HepG2 (cell line): ENCODE measurements around the gene GGA3. TPM values are rescaled to one million over a fixed set of nuclear protein-coding genes. Genes with fewer than 3 reads are reported as not detected.

ENCODE experiments used
- ATAC-seq: fragments of 200-7000 bp; cut with Tn5 transposase; 3 replicates; pipeline ENCODE4 v1.9.1; 2020; ENCODE audit warnings: mild to moderate bottlenecking, moderate library complexity
- BruUV-seq: library from RNA; stranded (reverse); fragments of 400-500 nt; replicated peaks from 2 replicates; lab custom pipeline; 2021; lab: Mats Ljungman, UMichigan
- CTCF ChIA-PET: fragments of 300-600 bp; formaldehyde crosslinking; extraction: SDS; loops from one replicate; lab custom pipeline; 2021; ENCODE audit warnings: low total read pairs, inconsistent platforms, low intra/inter-chr PET ratio; lab: Yijun Ruan, JAX
- POLR2A ChIA-PET: fragments of 350-600 bp; sonication (Branson Sonifier 250); formaldehyde crosslinking; loops from one replicate; lab custom pipeline; 2020; ENCODE audit warnings: antibody characterized with exemption, inconsistent platforms; lab: Yijun Ruan, JAX
- DNase-seq: peaks from one replicate; pipeline ENCODE4 v3.0.0-alpha.2; 2015; ENCODE audit warnings: low spot score
- FAIRE-seq: peaks from 3 replicates; lab custom pipeline; 2011; peaks lifted over from hg19 to GRCh38; lab: Jason Lieb, UNC
- H2AFZ ChIP-seq: one replicate; pipeline ENCODE4 v1.6.1; 2011; ENCODE audit warnings: low read length, inconsistent platforms
- H3K27ac ChIP-seq: fragments of 300-600 bp; 3 replicates; pipeline ENCODE4 v1.8.0; 2011; ENCODE audit warnings: mixed run types, mild to moderate bottlenecking, mixed read lengths, low read length, inconsistent platforms; ENCODE audit not compliant: insufficient read depth; ENCODE audit errors: extremely low read length
- H3K27me3 ChIP-seq, 2 experiments: fragments of 200-600 bp in 1 of 2; 2 replicates in 1 of 2; 3 replicates in 1 of 2; pipeline versions ENCODE4 v1.6.0 to v1.8.0; 2011; ENCODE audit warnings: low read length in 2 of 2, mild to moderate bottlenecking in 2 of 2, moderate library complexity in 2 of 2, inconsistent platforms in 1 of 2; ENCODE audit not compliant: insufficient read depth in 2 of 2, control insufficient read depth in 1 of 2
- H3K36me3 ChIP-seq, 2 experiments: fragments of 200-600 bp in 1 of 2; replicated peaks in 1 of 2; 2 replicates in 1 of 2; 3 replicates in 1 of 2; pipeline versions ENCODE4 v1.5.1 to v1.8.0; 2011; ENCODE audit warnings: low read length in 2 of 2, inconsistent platforms in 1 of 2; ENCODE audit not compliant: insufficient read depth in 2 of 2, control insufficient read depth in 1 of 2
- H3K4me1 ChIP-seq: 2 replicates; pipeline ENCODE4 v1.5.1; 2012; ENCODE audit warnings: low read length, inconsistent platforms; ENCODE audit not compliant: insufficient read depth
- H3K4me2 ChIP-seq: 2 replicates; pipeline ENCODE4 v1.6.0; 2011; ENCODE audit warnings: low read depth, low read length, inconsistent platforms
- H3K4me3 ChIP-seq, 3 experiments: fragments of 200-600 bp in 1 of 3; sonication (generic), shearing (Covaris generic) in 1 of 3; replicated peaks in 1 of 3; 2 replicates each; pipeline ENCODE4 v1.5.1; 2011 to 2016; ENCODE audit warnings: low read length in 3 of 3, inconsistent platforms in 2 of 3, low read depth in 2 of 3, mild to moderate bottlenecking in 2 of 3, control low read depth in 1 of 3, mixed read lengths in 1 of 3; ENCODE audit not compliant: insufficient read depth in 1 of 3
- H3K79me2 ChIP-seq: one replicate; pipeline ENCODE4 v1.6.1; 2011; ENCODE audit warnings: low read length, inconsistent platforms; ENCODE audit not compliant: insufficient read depth
- H3K9ac ChIP-seq: 2 replicates; pipeline ENCODE4 v1.6.0; 2011; ENCODE audit warnings: mild to moderate bottlenecking, low read depth, low read length, inconsistent platforms; ENCODE audit not compliant: insufficient read depth
- H3K9me3 ChIP-seq: 2 replicates; pipeline ENCODE4 v1.5.1; 2012; ENCODE audit warnings: mild to moderate bottlenecking, low read length
- H4K20me1 ChIP-seq: 2 replicates; pipeline ENCODE4 v1.6.0; 2011; ENCODE audit warnings: inconsistent platforms, mild to moderate bottlenecking, low read length, moderate library complexity; ENCODE audit not compliant: insufficient read depth
- ATF7 ChIP-seq, 2 experiments: fragments of 450-650 bp in 1 of 2; sonication (generic) in 1 of 2; formaldehyde crosslinking in 1 of 2; IDR thresholded peaks; 2 replicates each; pipeline versions ENCODE4 v1.4.0 to v1.6.1; 2016 to 2020; ENCODE audit warnings: antibody characterized with exemption in 1 of 2, mild to moderate bottlenecking in 1 of 2, missing genetic modification reagents in 1 of 2
- CCAR2 ChIP-seq: fragments of 200-400 bp; formaldehyde crosslinking; optimal IDR thresholded peaks from 2 replicates; pipeline ENCODE3; 2018; ENCODE audit warnings: low read depth, mild to moderate bottlenecking, low read length, moderate library complexity
- CEBPB ChIP-seq: IDR thresholded peaks from 2 replicates; pipeline ENCODE4 v1.6.1; 2011; ENCODE audit warnings: low read depth, low read length, improper control_type of control experiment, borderline replicate concordance
- CREB1 ChIP-seq, 2 experiments: fragments of 450-650 bp in 1 of 2; IDR thresholded peaks; 2 replicates each; pipeline ENCODE4 v1.6.1; 2016 to 2017; ENCODE audit warnings: control low read depth in 1 of 2, mild to moderate bottlenecking in 1 of 2, missing compliant biosample characterization in 1 of 2, missing genetic modification characterization in 1 of 2
- MEIS2 ChIP-seq: sonication (generic); formaldehyde crosslinking; IDR thresholded peaks from 2 replicates; pipeline ENCODE4 v1.9.0; 2021; ENCODE audit warnings: mild to moderate bottlenecking, missing genetic modification reagents
- POGZ ChIP-seq: sonication (generic); formaldehyde crosslinking; IDR thresholded peaks from 2 replicates; pipeline ENCODE4 v1.4.0; 2020; ENCODE audit warnings: mild to moderate bottlenecking, missing genetic modification reagents
- POLR2AphosphoS5 ChIP-seq: IDR thresholded peaks from 2 replicates; pipeline ENCODE4 v1.6.1; 2012; ENCODE audit warnings: low read depth, low read length
- RFXANK ChIP-seq: IDR thresholded peaks from 2 replicates; pipeline ENCODE4 v1.6.1; 2016
- WGBS: methylation state at CpG from one replicate; pipeline ENCODE4 v1.1.6; 2017; ENCODE audit warnings: low lambda C conversion rate; 5-methylcytosine and 5-hydroxymethylcytosine counted together
- in situ Hi-C: cut with HindIII; loops from 2 replicates; pipeline ENCODE4 v1.10.0; 2017; ENCODE audit warnings: low pct_unique_long_range_greater_than_20kb; ENCODE audit not compliant: extremely low pct_ligation_motif_present
- intact Hi-C: fragments of 100-400 bp; cut with micrococcal nuclease; formaldehyde crosslinking; loops from one replicate; pipeline ENCODE4 v1.10.0; 2022; ENCODE audit not compliant: unreplicated experiment
- polyA plus RNA-seq, 8 experiments: library from polyadenylated mRNA; depleted of rRNA in 3 of 8; stranded (reverse) in 7 of 8; unstranded in 1 of 8; fragments of >200 nt; fragmentation: Illumina TruSeq in 4 of 8; extraction: Trizol in 4 of 8; gene quantifications; 2 replicates each; pipeline versions ENCODE4 v1.2.1 to v1.2.3, GENCODE V29; 2011 to 2016; ENCODE audit warnings: low read depth in 4 of 8, missing spikeins in 1 of 8, mixed read lengths in 1 of 8; ENCODE audit not compliant: insufficient read depth in 1 of 8
- total RNA-seq, 5 experiments: library from RNA; depleted of rRNA; stranded (reverse); fragments of >200 nt; fragmentation: Illumina TruSeq; extraction: Trizol; gene quantifications; 2 replicates each; pipeline ENCODE4 v1.2.3, GENCODE V29; 2016; ENCODE audit warnings: low read depth in 1 of 5
- TF ChIP-seq, protein P1 (sequence below): sonication (generic); formaldehyde crosslinking; IDR thresholded peaks from 2 replicates; pipeline ENCODE4 v1.5.0; 2020; ENCODE audit warnings: missing genetic modification reagents, mild to moderate bottlenecking, borderline replicate concordance
- TF ChIP-seq, protein P2 (sequence below): sonication (generic); formaldehyde crosslinking; IDR thresholded peaks from 2 replicates; pipeline ENCODE4 v1.9.0; 2021; ENCODE audit warnings: mild to moderate bottlenecking, missing genetic modification reagents
- TF ChIP-seq, protein P3 (sequence below): sonication (generic); formaldehyde crosslinking; IDR thresholded peaks from 2 replicates; pipeline ENCODE4 v1.5.1; 2020; ENCODE audit warnings: missing genetic modification reagents, mild to moderate bottlenecking, borderline replicate concordance
- TF ChIP-seq, protein P4 (sequence below): sonication (generic); formaldehyde crosslinking; IDR thresholded peaks from 2 replicates; pipeline ENCODE4 v1.4.0; 2020; ENCODE audit warnings: missing genetic modification reagents, mild to moderate bottlenecking, borderline replicate concordance

GGA3 gene
- total and polyA plus RNA-seq, 2 of the 13 experiments (the other 11 are each of a cell fraction or from before 2014, with no cell fraction given), result 28.4 to 43.7 TPM

DNA sequence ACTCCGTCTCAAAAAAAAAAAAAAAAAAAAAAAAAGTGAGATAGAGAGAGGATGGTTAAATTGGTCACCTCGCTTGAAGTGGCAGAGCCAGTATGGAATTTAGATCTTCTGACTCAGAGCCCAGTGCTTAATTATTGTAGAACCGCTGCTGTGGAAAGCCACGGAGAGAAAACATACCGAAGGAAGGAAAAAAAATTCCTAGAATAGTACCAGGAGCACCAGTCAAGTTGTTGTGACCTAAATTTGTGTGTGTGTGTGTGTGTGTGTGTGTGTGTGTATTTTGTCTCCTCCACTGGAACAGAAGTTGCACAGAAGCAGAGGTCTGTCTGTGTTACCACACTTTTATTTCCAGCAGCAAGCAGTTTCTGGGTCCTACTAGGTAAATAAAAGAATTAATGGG, 66.5 kb downstream of the GGA3 start (continued):
- TF ChIP-seq, protein P1, sequence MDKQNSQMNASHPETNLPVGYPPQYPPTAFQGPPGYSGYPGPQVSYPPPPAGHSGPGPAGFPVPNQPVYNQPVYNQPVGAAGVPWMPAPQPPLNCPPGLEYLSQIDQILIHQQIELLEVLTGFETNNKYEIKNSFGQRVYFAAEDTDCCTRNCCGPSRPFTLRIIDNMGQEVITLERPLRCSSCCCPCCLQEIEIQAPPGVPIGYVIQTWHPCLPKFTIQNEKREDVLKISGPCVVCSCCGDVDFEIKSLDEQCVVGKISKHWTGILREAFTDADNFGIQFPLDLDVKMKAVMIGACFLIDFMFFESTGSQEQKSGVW (CRISPR knock-in tag), result no peak
- no peak for TF ChIP-seq MEIS2 (CRISPR knock-in tag)
- TF ChIP-seq RFXANK (CRISPR knock-in tag), result no peak
- TF ChIP-seq, protein P2, sequence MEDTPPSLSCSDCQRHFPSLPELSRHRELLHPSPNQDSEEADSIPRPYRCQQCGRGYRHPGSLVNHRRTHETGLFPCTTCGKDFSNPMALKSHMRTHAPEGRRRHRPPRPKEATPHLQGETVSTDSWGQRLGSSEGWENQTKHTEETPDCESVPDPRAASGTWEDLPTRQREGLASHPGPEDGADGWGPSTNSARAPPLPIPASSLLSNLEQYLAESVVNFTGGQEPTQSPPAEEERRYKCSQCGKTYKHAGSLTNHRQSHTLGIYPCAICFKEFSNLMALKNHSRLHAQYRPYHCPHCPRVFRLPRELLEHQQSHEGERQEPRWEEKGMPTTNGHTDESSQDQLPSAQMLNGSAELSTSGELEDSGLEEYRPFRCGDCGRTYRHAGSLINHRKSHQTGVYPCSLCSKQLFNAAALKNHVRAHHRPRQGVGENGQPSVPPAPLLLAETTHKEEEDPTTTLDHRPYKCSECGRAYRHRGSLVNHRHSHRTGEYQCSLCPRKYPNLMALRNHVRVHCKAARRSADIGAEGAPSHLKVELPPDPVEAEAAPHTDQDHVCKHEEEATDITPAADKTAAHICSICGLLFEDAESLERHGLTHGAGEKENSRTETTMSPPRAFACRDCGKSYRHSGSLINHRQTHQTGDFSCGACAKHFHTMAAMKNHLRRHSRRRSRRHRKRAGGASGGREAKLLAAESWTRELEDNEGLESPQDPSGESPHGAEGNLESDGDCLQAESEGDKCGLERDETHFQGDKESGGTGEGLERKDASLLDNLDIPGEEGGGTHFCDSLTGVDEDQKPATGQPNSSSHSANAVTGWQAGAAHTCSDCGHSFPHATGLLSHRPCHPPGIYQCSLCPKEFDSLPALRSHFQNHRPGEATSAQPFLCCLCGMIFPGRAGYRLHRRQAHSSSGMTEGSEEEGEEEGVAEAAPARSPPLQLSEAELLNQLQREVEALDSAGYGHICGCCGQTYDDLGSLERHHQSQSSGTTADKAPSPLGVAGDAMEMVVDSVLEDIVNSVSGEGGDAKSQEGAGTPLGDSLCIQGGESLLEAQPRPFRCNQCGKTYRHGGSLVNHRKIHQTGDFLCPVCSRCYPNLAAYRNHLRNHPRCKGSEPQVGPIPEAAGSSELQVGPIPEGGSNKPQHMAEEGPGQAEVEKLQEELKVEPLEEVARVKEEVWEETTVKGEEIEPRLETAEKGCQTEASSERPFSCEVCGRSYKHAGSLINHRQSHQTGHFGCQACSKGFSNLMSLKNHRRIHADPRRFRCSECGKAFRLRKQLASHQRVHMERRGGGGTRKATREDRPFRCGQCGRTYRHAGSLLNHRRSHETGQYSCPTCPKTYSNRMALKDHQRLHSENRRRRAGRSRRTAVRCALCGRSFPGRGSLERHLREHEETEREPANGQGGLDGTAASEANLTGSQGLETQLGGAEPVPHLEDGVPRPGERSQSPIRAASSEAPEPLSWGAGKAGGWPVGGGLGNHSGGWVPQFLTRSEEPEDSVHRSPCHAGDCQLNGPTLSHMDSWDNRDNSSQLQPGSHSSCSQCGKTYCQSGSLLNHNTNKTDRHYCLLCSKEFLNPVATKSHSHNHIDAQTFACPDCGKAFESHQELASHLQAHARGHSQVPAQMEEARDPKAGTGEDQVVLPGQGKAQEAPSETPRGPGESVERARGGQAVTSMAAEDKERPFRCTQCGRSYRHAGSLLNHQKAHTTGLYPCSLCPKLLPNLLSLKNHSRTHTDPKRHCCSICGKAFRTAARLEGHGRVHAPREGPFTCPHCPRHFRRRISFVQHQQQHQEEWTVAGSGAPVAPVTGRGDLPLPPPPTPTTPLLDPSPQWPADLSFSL (CRISPR knock-in tag), result peak; percentile 83

- DNase-seq, result no peak
- FAIRE-seq, result no peak
- POLR2A ChIA-PET, result interaction anchor here (1.5 kb wide), 1 partner anchor 9 kb away, joined by 7 read pairs; the partner anchor contains the start of gene SUMO2
- peaks cover 33% of the 10 kb centered on the region for H3K4me1 ChIP-seq
- no peaks in the 10 kb centered on the region for H3K79me2 ChIP-seq
- H3K27me3 ChIP-seq, result no peaks in the 10 kb centered on the region
- H3K27ac ChIP-seq, result no peak overlapping the region
- H2AFZ ChIP-seq, result no peak overlapping the region
- intact Hi-C loops, result no loop called here
- H3K4me3 ChIP-seq, result no peak overlapping the region
- 34% methylated on average over 4 of the region's 4 CpGs for WGBS
- in situ Hi-C loops, result no loop called here
- H3K36me3 ChIP-seq, result no peaks in the 10 kb centered on the region
- no peak overlapping the region; the same call in 1 of the 2 replicates for H3K4me2 ChIP-seq
- no TSS peak for BruUV-seq
- CTCF ChIA-PET, result no interaction called here
- no peak for ATAC-seq
- no peaks in the 10 kb centered on the region for H4K20me1 ChIP-seq
- H3K9me3 ChIP-seq, result no peaks in the 10 kb centered on the region
- no peak overlapping the region for H3K9ac ChIP-seq
- TF ChIP-seq POGZ (CRISPR knock-in tag), result no peak
- 0 out of 2 replicates have a peak, but pooled peaks have one; percentile 23 for TF ChIP-seq CEBPB
- TF ChIP-seq, protein P3, sequence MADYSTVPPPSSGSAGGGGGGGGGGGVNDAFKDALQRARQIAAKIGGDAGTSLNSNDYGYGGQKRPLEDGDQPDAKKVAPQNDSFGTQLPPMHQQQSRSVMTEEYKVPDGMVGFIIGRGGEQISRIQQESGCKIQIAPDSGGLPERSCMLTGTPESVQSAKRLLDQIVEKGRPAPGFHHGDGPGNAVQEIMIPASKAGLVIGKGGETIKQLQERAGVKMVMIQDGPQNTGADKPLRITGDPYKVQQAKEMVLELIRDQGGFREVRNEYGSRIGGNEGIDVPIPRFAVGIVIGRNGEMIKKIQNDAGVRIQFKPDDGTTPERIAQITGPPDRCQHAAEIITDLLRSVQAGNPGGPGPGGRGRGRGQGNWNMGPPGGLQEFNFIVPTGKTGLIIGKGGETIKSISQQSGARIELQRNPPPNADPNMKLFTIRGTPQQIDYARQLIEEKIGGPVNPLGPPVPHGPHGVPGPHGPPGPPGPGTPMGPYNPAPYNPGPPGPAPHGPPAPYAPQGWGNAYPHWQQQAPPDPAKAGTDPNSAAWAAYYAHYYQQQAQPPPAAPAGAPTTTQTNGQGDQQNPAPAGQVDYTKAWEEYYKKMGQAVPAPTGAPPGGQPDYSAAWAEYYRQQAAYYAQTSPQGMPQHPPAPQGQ (CRISPR knock-in tag), result no peak
- TF ChIP-seq POLR2AphosphoS5, result no peak
- TF ChIP-seq CCAR2, result no peak
- TF ChIP-seq ATF7 (IDR thresholded peaks at IDR 0.05), result peak; percentile 98
- TF ChIP-seq ATF7 (CRISPR knock-in tag; IDR thresholded peaks at IDR 0.05), result no peak
- TF ChIP-seq CREB1 (IDR thresholded peaks at IDR 0.05), result peak; percentile 83
- TF ChIP-seq CREB1 (CRISPR knock-in tag; IDR thresholded peaks at IDR 0.05), result no peak
- TF ChIP-seq, protein P4, sequence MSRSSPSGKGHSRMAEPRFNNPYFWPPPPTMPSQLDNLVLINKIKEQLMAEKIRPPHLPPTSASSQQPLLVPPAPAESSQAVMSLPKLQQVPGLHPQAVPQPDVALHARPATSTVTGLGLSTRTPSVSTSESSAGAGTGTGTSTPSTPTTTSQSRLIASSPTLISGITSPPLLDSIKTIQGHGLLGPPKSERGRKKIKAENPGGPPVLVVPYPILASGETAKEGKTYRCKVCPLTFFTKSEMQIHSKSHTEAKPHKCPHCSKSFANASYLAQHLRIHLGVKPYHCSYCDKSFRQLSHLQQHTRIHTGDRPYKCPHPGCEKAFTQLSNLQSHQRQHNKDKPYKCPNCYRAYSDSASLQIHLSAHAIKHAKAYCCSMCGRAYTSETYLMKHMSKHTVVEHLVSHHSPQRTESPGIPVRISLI (CRISPR knock-in tag), result peak; percentile 35; the same call in 1 of the 2 replicates
Measured at GRCh38 chr17:75191584-75191983, 69.8 kb downstream of the GGA3 start.
